GM21423 (cell line): Measurements from ENCODE around the gene TBCD.

ENCODE experiments used
- ATAC-seq: cut with Tn5 transposase; IDR thresholded peaks from one replicate; pipeline ENCODE4 v1.9.1; 2021; ENCODE audit warnings: mild to moderate bottlenecking, moderate library complexity; ENCODE audit not compliant: unreplicated experiment

The TBCD gene

DNA sequence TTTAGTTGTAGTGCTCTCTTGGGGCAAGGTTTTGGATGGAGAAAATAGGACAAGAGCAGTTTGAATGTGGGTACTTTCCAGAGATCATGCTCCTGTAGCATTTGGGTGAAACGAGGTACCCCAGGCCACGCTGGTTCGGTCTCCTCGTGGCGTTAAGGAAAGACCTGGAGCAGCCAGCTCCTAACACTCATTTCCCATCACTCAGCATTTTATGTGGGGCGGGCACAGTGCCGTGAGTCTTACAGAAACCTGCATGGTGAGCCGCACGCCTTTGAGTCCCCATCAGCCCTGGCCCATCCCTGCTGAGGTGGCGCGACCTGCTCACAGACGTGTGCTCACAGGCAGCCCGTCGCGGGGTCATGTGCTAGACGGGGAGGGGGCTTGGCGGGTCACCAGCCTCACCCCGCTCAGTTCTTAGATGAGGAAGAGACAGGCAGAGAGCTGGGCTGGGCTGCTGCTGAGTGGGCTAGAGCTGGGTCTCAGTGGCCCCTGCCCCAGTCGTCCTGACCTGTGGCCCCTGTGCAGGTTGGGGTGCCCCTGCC lies 37.3 kb downstream of the TBCD start:
- ATAC-seq, result no peak

DNA sequence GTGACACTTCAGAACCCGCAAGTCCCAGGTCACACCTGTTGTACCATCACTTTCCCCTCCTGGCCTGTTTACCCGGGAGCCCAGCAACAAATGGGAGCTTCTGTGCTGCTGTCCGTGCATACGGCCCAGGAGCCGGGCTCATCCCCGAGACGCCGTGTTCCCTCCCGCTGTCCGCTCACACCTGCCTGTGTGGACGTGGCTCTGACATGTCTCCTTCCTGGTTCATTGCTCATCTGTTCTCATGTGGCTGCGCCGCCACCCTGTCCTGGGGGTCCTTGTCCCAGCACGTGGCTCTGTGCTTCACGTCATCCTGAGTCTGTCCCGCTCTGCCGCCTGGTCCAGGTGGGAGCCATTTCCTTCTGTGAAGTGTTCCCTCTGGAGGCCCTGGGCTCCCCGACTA lies 37.9 kb downstream of the TBCD start:
- no peak for ATAC-seq

DNA sequence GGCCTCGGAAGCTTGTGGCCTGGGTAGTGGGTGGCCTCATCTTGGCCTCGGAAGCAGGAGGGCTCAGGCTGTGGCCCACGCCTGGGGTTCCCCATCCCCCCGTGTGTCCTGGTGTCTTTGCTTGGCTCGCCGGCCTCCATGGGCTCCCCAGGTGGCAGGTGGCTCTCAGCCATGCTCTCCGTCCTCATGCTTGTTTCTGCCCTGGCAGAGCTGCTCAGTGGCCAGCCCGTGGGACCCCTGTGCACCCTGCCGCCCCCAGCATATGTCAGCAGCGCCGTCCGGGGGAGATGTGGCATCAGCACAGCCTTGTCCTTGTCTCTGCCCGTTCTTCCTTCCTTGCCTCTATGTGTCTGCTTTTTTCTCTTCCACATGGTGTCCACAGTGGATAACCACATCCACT lies 38.5 kb downstream of the TBCD start:
- no peak for ATAC-seq

DNA sequence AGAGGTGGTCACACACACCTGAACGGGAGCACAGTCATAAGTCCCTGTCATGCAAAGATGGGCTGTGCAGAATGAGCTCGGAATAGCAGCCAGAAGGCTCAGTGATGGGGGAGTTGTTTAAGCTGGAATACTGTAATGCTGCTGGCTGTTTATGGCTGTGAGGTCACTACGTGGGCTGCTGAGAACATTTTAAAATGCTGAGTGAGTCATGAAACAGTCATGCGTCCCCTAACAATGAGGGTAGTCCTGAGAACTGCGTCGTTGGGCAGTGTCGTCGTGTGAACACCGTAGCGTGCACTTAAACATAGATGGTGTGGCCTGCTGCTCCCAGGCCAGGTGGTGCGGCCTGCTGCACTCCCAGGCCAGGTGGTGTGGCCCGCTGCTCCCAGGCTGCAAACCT lies 39.7 kb downstream of the TBCD start:
- no peak for ATAC-seq

DNA sequence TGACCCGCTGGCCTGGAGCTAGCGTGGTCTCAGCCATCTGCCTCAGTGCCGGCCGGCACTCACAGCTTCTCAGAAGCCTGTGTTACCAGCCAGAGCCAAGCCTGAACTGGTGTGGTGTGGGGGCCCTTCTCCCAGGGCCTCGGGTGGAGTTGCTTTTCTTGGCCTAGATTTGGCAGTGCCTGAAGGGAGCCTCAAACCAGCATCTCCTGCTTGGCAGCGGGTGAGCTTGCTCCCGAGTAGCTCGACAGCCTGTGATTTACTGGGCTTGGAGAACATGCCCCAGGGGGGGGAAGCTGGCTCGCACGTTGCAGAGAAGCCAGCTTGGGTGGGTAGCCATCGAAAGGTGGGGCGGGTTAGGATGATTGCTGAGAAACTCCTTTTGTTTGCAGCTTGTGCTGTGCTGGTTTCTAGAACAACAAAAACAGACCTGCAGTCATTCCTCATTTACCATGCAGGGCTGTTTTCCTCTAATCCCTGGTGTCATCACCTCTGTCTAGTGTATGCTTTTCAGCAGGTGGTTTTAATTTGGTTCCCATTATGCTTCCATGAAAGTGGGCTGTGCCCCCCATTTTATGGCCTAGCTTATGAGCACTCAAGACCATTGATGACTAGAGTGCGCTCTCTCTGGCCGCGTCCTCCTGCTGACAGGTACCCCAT lies 42.2 kb downstream of the TBCD start:
- no peak for ATAC-seq

DNA sequence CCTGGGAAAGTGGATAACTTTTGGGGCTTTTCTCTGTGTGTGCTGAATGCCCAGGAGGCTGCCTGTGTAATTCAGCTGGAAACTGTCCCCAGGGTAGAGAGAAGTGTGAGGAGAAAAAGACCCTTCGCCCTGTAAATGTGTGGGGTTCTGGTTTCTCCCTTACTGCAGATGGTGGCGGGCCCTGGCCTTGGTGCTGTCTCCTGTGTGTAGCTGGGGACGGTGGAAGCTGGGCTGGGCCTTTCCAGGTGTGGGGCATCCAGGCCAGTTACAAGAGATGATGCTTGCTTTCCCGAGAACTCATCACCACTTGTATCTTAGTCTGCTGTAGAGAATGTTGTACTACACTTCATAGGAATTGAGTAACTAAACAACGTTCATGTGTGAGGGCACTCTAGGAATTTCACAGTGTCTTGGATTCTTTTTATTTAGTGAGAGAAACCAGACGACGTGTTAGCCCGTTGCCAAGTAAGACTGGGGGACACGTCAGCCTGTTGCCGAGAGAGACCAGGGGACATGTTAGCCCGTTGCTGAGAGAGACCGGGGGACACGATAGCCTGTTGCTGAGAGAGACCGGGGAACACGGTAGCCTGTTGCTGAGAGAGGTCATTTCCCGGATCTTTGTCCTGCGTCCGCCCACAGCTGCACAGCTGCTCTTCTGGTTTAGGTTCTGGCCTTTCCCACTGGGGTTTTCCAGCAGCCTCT lies 43.1 kb downstream of the TBCD start:
- ATAC-seq, result no peak

DNA sequence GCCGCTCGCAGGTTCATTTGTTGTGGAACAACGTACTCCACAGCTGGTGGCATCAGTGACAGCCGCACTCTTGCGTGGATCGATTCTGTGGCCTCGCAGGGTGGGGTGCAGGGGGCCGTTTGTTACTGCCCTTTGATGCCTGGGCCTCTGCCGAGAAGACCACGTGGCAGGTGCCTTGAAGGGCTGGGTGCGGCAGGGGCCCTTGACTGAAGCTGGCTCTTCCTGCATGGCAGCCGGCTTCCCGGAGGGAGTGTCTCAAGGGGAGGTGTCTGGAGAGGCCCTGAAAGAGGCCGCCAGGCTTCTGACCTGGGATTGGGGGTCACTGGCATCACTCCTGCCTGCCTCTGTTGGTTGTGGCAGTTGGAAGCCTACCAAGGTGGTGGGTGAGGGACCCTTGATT lies 43.8 kb downstream of the TBCD start:
- ATAC-seq, result no peak

DNA sequence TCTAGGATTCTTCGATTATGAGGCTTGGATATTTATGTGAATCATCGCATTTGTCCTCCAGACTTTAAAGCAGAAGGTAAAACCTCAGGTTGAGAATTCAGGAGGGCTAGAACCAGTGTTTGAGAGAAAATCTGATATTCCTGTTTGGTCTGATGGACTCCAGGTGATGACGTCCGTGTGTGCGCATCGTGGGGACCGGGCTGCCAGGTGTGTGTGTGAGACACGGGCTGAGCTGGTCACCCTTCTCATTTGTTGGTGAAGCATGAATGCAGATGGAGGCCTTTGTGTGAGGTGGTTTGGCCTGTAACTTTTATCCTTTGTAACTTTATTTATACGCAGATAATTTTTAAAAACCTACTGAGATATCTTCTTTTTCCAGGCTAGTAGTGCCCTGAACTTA lies 45.2 kb downstream of the TBCD start:
- ATAC-seq, result no peak

DNA sequence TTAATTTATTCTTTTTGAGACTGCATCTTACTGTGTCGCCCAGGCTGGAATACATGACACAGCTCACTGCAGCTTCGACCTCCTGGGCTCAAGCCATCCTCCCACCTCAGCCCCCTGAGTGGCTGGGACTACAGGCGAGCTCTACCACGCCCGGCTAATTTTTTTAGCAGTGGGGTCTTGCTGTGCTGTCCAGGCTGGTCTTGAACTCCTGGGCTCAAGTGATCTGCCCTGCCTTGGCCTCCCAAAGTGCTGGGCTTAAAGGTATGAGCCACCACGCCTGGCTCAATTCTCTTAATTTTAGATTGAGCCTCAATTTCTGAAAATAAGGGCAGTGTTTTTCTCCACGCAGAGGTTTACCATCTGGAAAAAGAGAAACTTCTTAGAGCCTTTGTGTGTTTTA lies 46.9 kb downstream of the TBCD start:
- no peak for ATAC-seq

DNA sequence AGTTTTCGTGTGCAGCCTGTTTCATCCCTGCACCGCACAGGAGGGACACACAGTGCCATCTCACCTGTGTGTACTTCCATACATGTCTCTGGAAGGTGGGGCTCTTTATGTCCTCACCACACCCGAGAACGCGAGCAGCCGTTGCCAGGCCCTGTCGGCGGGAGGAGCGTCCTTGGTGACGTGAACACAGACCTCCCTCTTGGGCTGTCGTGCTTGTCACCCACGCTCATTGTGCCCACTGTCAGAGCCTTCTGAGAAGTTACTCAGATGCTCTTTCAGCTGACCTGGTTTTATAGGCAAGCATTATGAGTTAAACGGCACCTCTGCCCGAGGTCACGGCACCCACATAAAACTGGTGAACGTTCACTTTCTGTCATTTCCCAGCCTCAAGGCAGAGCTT lies 47.7 kb downstream of the TBCD start:
- ATAC-seq, result no peak

DNA sequence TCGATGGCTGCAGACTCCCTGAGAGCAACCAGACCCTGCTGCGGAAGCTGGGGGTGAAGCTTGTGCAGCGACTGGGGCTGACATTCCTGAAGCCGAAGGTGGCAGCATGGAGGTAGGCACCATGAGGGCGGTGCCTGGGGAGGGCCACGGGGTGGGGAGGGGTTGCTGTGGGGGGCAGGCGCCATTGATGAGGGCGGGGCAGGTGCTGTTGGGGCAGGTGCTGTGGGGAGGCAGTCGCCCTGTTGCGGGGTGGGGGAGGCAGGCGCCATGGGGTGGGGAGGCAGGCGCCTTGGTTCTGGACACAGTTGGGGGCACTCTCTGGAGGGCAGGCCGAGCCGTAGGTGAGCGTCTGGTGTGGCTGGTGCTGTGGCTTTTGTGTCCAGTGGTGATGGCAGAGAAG lies 49.0 kb downstream of the TBCD start:
- no peak for ATAC-seq

DNA sequence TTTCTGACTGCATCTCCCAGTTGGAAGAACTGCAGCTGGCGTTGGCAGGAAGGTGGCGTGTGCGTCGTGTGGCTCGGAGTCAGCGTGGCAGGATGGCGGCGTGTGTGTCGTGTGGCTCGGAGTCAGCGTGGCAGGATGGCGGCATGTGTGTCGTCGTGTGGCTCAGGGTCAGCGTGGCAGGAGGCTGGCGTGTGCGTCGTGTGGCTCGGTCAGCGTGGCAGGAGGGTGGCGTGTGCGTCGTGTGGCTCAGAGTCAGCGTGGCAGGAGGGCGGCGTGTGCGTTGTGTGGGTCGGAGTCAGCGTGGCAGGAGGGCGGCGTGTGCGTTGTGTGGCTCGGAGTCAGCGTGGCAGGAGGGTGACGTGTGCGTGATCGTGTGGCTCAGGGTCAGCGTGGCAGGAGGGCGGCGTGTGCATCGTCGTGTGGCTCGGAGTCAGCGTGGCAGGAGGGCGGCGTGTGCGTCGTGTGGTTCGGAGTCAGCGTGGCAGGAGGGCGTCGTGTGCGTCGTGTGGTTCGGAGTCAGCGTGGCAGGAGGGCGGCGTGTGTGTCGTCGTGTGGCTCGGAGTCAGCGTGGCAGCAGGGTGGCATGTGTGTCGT lies 49.6 kb downstream of the TBCD start:
- no peak for ATAC-seq

DNA sequence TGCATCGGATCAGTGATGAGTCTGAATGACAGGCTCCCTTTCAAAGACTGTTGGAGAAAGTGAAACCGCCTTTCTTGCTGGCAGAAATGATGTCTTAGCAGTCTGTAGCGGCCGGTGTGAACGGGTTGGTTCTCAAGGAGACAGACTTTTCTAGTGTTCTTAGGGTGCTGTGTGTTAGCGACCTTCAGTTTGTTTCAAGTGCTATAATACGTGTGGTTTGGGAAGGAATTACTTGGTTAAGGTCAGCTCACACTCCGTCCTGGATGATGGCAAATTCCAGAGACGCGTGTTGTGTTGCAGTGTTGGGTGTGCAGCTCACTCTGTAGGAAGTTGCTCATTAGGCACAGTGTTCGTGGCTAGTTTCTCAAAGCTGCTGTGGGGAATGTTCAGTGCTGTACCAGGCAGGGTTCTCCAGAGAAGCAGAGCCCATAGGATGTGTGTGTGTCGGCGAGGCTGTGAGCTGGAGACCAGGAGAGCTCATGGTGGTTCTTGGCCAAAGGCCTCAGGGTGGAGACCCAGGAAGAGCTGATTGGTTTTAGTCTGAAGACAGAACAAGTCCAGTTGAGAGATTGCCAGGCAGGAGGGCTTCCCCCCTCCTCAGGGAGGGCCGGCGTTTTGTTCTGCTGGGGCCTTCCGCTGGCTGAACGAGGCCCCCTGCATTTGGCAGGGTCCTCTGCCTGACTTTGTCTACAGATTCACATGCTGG lies 50.4 kb downstream of the TBCD start:
- ATAC-seq, result no peak

DNA sequence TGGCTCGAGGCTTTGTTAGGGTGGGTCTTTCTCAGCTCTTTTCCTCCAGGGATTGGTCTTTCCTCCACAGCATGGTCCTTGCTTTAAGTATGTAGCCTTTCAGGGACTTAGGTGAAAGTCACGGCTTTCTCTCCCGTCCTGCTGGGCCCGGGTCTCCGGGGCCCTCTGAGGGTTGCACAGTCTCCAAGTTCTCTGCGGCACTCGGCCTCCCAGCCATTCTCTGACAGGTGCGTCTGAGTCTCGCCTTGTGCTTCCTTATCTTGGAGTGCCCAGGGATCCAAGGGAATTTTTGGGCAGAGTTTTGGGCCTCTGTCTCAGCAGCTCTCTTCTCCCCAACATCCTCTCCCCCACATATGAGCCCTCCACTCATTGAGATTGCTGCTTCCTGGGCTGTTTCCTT lies 51.3 kb downstream of the TBCD start:
- no peak for ATAC-seq

DNA sequence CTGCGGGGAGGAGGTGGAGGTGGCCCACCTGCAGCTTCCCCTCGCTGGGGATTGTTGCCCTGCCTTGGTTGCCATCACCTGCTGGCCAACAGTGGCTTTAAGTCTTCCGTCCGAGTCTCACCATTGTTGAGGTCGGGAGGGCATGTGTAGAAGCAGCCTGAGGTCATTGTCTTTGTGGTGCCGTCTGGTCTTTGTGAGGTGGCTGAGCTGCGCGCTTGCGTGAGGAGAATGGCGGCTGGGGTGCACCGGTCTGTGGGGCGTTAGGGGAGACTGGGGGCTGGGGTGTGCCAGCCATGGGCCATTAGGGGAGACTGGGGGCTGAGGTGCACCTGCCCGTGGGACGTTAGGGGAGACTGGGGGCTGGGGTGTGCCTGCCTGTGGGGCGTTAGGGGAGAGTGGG lies 51.7 kb downstream of the TBCD start:
- no peak for ATAC-seq

DNA sequence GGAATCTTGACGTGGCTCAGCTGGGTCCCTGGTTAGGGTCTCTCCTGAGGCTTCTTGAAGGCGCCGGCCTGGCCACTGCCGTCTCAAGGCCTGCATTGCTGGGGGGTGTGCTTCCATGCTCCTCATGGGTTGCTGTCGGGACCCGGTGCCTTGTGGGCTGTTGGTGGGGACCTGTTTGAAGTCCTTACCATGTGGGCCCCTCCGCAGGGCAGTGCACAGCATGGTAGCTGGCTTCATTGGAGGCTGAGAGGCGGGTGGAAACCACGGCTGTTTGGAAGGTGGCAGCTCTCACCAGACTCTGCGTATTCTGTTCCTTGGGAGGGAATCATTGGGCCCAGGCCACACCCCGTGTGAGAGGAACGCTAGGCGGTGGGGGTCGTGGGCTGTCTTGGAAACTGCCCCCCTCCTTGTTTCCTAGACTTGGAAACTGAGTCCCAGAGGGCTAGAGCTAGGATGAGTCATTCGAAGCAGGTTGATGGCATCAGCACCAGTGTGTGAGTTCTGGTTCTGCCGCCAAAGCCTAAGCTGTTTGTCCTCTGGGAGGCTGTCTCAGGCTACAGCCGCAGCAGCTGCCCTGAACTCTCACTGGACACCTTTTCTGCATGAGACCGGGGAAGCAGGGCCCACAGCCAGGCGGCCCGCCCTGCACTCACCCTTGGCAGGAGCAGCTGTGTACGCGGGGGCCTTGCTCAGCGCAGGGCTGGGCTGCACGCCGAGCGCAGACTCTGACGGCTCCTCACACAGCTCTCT lies 52.8 kb downstream of the TBCD start:
- no peak for ATAC-seq

DNA sequence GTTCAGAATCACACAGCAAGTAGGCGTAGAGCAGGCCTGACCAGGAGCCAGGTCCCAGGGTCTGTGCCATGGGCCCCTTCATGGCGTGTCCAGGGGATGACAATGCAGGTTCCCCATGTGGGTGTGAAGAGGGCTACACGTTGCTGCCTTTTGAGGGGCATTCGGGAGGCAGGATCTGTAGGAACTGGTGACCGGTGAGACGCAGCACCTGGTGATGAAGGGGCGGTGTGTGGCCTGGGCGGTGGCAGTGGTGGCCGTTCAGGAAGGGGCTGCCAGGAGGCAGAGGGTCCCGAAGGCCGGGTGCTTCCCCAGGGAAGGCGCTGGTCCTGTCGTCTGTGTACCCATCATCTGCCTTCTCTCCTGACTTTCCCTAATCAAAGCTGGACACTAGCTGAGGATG lies 53.4 kb downstream of the TBCD start:
- ATAC-seq, result no peak

DNA sequence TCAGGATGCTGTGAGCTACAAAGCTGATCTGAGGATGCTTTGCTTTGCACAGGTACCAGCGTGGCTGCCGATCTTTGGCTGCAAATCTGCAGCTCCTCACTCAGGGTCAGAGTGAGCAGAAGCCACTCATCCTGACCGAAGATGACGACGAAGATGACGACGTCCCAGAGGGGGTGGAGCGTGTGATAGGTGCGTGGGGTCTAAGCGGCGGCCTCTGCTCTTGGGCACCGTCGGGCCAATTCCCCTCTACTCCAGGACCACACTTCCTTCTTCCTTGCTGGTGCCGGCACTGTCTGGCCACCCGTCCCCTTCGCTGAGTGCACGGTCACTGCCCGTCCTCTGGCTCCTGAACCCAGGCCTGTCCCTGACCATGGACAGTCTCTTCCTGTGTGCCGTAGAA lies 54.0 kb downstream of the TBCD start:
- no peak for ATAC-seq

DNA sequence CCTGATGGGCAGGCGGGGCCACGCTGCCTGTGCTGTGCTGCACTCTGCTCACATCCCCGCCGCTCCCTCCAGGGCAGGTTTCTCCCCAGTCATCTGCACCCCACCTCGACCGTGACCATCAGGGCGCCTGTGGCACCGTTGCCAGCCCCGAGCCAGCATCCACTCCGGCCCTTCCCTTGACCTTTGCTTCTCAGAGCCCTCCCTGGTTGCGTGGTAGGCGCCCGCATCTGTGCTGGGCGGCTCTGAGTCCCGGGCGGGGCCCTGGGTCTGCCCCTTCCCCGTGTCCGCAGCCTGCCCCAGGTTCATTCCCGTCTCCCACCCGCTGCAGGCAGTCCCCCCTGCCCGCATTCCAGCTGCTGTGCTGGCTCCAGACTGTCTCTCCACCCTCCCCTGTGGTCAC lies 54.8 kb downstream of the TBCD start:
- ATAC-seq, result no peak

DNA sequence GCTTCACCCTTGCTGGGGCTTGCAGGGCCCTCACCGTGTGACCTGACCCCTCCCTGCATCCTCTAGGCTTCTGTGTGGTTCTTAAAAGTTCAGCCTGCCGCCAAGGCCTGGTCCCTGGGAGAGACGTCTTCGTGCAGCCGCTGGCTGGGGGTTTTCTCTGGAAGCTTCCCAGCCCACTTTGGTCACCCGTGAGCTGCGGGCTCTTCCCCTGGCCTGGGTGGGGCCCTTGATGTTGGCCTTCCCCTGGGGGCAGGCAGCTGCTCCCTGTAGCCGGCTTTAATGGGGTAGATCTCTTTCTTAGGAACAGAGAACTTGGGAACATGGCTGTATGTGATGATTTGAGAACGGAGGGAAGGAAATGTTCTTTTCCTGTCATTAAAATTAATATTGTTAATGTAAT lies 55.2 kb downstream of the TBCD start:
- ATAC-seq, result no peak

DNA sequence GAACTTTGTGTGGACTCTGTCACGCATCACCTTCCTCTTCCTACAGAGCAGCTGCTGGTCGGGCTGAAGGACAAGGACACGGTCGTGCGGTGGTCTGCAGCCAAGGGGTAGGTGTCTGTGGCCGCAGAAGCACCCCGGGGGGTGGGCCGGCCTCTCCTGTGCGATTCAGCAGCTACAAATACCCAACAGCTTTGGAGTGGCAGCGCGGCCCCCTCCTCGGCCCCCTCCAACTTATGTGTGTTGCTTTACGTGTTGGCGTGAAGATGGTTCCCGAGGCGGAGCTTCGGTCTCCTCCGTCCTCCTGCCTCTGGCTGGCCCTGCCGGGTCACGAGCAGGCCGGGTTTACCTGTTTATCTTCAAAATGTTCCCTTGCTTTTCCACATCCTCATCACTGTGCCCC lies 55.7 kb downstream of the TBCD start:
- ATAC-seq, result no peak
